Measurements from ENCODE around the gene FHDC1. TPM values are rescaled to one million over a fixed set of nuclear protein-coding genes. Genes with fewer than 3 reads are reported as not detected.

Gene FHDC1
- under 0.01 and 0.19 TPM in 2 replicates for total RNA-seq

GRCh38 chr4:152935631-152936445 lies at the start of gene FHDC1:
Gene FHDC1, plus strand, starts transcription at chr4:152936323. Its CDS starts 6,735 bp downstream, at chr4:152943058.

Other genes with a start within 250 kb of the FHDC1 start
- gene TIGD4, start 156.6 kb upstream of the FHDC1 start, total RNA-seq, result 0.19 and 0.28 TPM in 2 replicates
- 46.0 and 54.1 TPM in 2 replicates for gene ARFIP1, start 156.4 kb upstream of the FHDC1 start, total RNA-seq